PC-9 (cell line): Measurements from ENCODE around the gene UCP3.

Source experiments
- CTCF ChIP-seq: fragments of 200-600 bp; sonication (generic); conservative IDR thresholded peaks from 2 replicates; pipeline ENCODE4 v1.6.1; 2017; ENCODE audit warnings: mixed run types, antibody characterized with exemption, mild to moderate bottlenecking, moderate library complexity
- EZH2 ChIP-seq: fragments of 200-600 bp; sonication (generic); IDR thresholded peaks from 2 replicates; pipeline ENCODE4 v1.8.0; 2017; ENCODE audit warnings: antibody characterized with exemption, low read depth

- TF ChIP-seq CTCF: no peak
- TF ChIP-seq EZH2: no peak
These were observed 10.3 kb upstream of the UCP3 start for GRCh38 chr11:74019104-74019738.
